Right cardiac atrium (tissue), 5 donors: Measurements from ENCODE around the gene ABTB2. TPM values are rescaled to one million over a fixed set of nuclear protein-coding genes. Genes with fewer than 3 reads are reported as not detected.
A peak's percentile ranks its signal among the peaks of the same experiment; 100 is the strongest.

ENCODE experiments used
- ATAC-seq, 2 donors: fragments of 200-7000 bp; cut with Tn5 transposase; one replicate each; pipeline versions ENCODE4 v1.8.0 to v1.9.1; 2020; ENCODE audit warnings: moderate library complexity in 2 of 2, mild to moderate bottlenecking in 1 of 2
- DNase-seq, 3 donors: peaks; one replicate each; pipeline ENCODE4 v3.0.0-alpha.2; 2020
- H3K27ac ChIP-seq: one replicate; pipeline ENCODE4 v1.5.1; 2013; ENCODE audit warnings: mild to moderate bottlenecking, low read length, control low read depth, moderate library complexity
- H3K27me3 ChIP-seq: one replicate; pipeline ENCODE4 v1.6.1; 2013; ENCODE audit not compliant: control insufficient read depth, insufficient read depth
- H3K4me1 ChIP-seq: one replicate; pipeline ENCODE4 v1.6.1; 2013; ENCODE audit warnings: low read length; ENCODE audit not compliant: control insufficient read depth, insufficient read depth
- H3K4me3 ChIP-seq: one replicate; pipeline ENCODE4 v1.5.1; 2013; ENCODE audit warnings: low read length, control low read depth
- H3K9me3 ChIP-seq: one replicate; pipeline ENCODE4 v1.6.1; 2013; ENCODE audit warnings: low read length; ENCODE audit not compliant: control insufficient read depth
- WGBS: extraction: QIAGEN DNeasy Blood & Tissue Kit; methylation state at CpG from one replicate; pipeline ENCODE4 v1.1.7; 2013; 5-methylcytosine and 5-hydroxymethylcytosine counted together
- intact Hi-C, 4 donors: fragments of 100-400 bp; cut with DNase I; formaldehyde crosslinking; loops; one replicate each; pipeline versions ENCODE4 v1.11.0 to v1.14.0; 2022 to 2023
- polyA plus RNA-seq: library from polyadenylated mRNA; stranded (reverse); fragments of 200-250 nt; gene quantifications from one replicate; pipeline ENCODE4 v1.2.3, GENCODE V29; 2013
- total RNA-seq, 4 donors: library from RNA; stranded (reverse); fragmentation: NEBNext Ultra II Directional; extraction: Animal tissue kit (Norgen Biotek cat#: 25700); gene quantifications; one replicate each; pipeline ENCODE4 v1.2.1, GENCODE V29; 2021
- donor health status: healthy with polysubstance abuse.
- donor health status: DM: no; HTN: yes; CAD: no.
- donor health status: DM: no; HTN: no; CAD: no.
- donor health status: DM: no; HTN: yes; CAD: no; lungs with severe emphysema.
- donor health status: DM: yes; HTN: yes; CAD: no.

Gene ABTB2
- total and polyA plus RNA-seq, 5 donors, result 3.7 to 14.1 (median 10.8) TPM

DNA sequence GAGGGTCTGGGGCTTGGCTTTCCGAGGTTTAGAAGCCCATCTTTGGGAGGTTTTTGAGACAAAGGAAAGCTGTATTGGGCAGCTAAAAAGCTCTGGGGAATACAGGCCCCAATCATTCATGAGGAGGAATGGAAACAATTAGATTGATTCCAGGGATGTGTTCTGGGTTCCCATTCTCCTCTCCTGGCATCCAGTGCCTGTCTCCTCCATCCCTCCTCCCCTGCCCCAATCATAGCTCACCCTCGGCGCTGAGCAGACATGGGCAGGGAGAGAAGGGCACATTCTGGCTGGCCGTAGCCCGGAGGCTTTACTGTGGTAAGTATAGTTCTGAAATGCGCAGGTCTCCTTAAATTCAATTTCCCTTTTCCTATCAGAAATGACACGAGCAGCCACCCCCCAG, 42.4 kb downstream of the ABTB2 start:
- intact Hi-C loops, result no loop called here

DNA sequence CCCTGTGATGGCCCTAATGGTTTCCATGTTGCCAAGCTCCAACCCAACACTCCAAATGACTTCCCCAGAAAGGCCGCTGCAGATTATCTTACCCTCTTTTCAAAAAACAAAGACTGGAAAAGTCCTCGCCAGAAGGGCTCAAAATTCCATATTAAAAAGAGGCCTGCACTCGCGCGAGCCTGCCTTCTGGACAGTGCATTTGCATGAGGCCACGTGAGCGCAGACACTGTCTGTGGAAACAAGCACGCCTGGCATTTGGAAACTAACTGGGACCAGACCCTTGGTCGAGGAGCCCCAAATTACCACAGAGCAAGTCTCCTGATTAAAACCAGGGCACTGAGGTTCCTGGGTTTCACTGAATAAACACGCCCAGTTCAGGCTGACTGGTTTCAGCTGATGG, 42.9 kb downstream of the ABTB2 start:
- 91% methylated on average over 10 of the region's 10 CpGs for WGBS
- ATAC-seq, result no peak
- no peak for DNase-seq
- intact Hi-C loops, result loop anchor here in 1 of 4 donors (5.0 kb wide), 1 partner anchor 42 kb away; the partner anchor contains the start of gene ABTB2
- Histone ChIP-seq H3K4me1 (peaks cover 17% of the 10 kb centered on the region), H3K9me3 (no peaks in the 10 kb centered on the region), H3K4me3 (no peak overlapping the region), H3K27me3 (no peaks in the 10 kb centered on the region), H3K27ac (no peak overlapping the region)

More for the DNA sequence above, 42.4 kb downstream of the ABTB2 start:
- no peaks in the 10 kb centered on the region for H3K9me3 ChIP-seq
- 86% methylated on average over 7 of the region's 7 CpGs for WGBS
- DNase-seq, result no peak
- H3K4me1 ChIP-seq, result peaks cover 17% of the 10 kb centered on the region
- H3K27ac ChIP-seq, result no peak overlapping the region
- H3K27me3 ChIP-seq, result no peaks in the 10 kb centered on the region
- no peak overlapping the region for H3K4me3 ChIP-seq
- no peak for ATAC-seq

DNA sequence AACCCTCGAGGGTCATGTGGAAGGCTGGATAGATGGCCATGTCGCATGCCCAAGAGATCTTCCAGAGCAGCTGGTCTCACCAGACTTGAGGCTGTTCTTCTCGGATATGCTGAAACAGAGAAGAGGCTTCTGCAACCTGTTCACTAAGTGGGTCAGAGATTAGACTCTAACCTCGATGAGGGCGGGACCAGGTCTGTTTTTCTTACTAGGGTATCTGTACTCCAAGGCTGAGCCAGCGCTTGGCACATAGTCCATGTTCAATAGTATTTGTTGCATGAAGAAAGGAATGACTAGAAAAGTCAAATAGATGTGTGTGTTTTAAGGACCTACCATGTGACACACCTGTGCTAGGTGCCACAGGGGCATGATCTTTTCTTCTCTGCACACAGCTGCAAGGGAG, 43.6 kb downstream of the ABTB2 start:
- Histone ChIP-seq H3K27ac (no peak overlapping the region), H3K4me1 (peaks cover 18% of the 10 kb centered on the region), H3K9me3 (no peaks in the 10 kb centered on the region), H3K27me3 (no peaks in the 10 kb centered on the region), H3K4me3 (no peak overlapping the region)
- intact Hi-C loops, result loop anchor here in 1 of 4 donors (5.0 kb wide), 1 partner anchor 43 kb away; the partner anchor contains the start of gene ABTB2
- DNase-seq (no peak), ATAC-seq (no peak)
- WGBS, result 94% methylated on average over 6 of the region's 6 CpGs

DNA sequence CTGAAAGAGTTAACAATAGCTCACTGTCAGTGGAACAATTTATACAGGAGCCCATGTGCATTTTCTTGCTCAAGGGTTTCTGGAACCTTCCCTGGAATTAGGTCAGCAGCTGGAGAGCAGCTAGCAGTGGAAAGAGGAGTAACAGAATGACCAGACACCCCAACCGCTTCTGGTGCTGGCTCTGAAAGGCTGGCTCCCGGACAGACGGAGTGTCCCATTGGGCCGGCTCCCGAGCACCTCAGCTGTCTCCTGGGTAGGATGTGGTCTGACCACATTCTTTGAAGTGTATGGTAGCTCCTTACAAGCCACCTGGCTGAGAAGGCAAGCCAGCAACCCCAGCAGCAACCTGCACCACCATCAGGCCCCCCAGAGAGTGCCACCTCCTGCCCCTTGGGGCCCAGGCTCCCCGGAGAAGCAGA, 44.7 kb downstream of the ABTB2 start:
- peak in 1 of 3 donors; percentile 28 for DNase-seq
- 47% methylated on average over 6 of the region's 6 CpGs for WGBS
- Histone ChIP-seq H3K27ac (no peak overlapping the region), H3K27me3 (no peaks in the 10 kb centered on the region), H3K4me1 (peaks cover 14% of the 10 kb centered on the region), H3K4me3 (no peak overlapping the region), H3K9me3 (no peaks in the 10 kb centered on the region)
- intact Hi-C loops, result loop anchor here in 1 of 4 donors (5.0 kb wide), 1 partner anchor 44 kb away; the partner anchor contains the start of gene ABTB2
- peak in 1 of 2 donors; percentile 25 for ATAC-seq

DNA sequence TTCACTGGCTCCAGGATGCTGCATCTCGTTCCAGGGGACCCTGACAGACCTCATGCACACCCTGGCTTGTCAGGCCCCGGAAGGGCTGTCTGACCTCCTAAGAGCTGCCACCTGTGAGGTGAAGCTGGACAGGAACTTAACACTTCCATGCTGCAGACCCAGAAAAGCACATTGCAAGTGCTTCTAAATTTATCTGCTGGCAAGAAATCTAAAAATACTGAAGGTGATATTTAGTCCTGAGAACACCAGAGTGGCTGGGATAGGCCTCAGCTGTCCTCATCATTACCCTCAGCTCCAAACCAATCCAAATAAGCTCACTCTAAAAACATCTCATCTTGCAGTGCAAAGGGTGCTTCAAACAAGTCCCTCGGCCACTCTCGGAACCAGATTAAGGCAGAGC, 46.7 kb downstream of the ABTB2 start:
- no peaks in the 10 kb centered on the region for H3K27me3 ChIP-seq
- intact Hi-C loops, result loop anchor here in 1 of 4 donors (5.0 kb wide), 1 partner anchor 46 kb away; the partner anchor contains the start of gene ABTB2
- H3K4me1 ChIP-seq, result peaks cover 10% of the 10 kb centered on the region
- DNase-seq (peak in 2 of 3 donors; percentile 73 to 75), ATAC-seq (peak; percentile 87 to 90)
- no peak overlapping the region for H3K4me3 ChIP-seq
- H3K9me3 ChIP-seq, result no peaks in the 10 kb centered on the region
- peak overlapping the region; percentile 62 for H3K27ac ChIP-seq
- WGBS, result 65% methylated on average over 4 of the region's 4 CpGs

DNA sequence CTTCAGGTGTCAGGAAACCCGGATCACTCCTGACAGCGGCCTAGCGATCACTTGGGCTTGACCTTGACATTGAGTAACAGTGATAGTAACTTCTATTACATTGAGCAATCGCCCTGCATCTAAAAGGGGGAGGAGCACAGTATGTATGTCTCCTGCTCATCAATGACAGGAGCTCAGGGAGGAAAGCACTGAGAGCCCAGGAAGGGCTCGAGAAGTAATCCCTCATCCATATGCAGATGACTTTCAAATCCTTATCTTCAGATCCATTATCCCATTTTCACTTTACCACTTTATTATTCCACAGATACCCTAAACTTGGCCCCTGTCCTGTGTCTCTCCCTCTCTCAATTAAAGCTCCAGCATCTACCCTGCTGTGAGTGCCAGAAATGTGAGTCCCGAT, 47.8 kb downstream of the ABTB2 start:
- intact Hi-C loops, result loop anchor here in 1 of 4 donors (5.0 kb wide), 1 partner anchor 47 kb away; the partner anchor contains the start of gene ABTB2
- Histone ChIP-seq H3K9me3 (no peaks in the 10 kb centered on the region), H3K27ac (peak overlapping the region; percentile 62), H3K4me3 (no peak overlapping the region), H3K27me3 (no peaks in the 10 kb centered on the region), H3K4me1 (peaks cover 5% of the 10 kb centered on the region)
- DNase-seq (no peak), ATAC-seq (no peak)
- 63% methylated on average over 6 of the region's 6 CpGs for WGBS

DNA sequence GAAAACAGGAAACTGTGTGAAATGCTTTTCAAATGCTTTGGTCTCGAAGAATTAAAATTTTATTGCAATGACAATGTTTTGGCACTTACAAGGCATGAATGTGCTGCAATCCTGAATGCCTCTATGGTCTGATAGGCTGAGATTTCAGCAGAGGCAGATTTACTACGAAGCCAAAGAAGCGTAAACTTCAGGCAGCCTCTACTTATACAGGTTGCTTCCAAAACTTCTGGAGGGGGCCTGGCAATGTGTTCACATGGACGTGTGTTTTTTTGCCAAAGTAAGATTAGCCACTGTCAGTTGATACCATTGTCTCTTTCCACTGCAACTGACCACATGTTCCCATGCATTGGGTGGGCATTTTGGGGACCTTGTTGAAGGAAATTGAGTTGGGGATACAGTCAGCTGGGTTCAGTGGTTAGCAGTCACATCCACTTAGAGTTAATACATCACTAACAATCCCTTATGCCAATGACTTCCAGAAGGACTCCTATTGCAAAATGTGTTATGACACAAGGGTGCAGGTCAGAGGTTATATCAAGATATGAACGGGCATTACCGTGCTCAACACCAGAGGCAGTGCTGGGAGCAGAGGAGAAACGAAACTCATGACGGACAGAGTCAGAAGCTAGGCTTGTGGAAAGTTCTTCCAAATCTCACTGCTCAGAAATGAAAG, 48.8 kb downstream of the ABTB2 start:
- 48% methylated on average over 8 of the region's 8 CpGs for WGBS
- H3K4me1 ChIP-seq, result peaks cover 5% of the 10 kb centered on the region
- intact Hi-C loops, result no loop called here
- no peaks in the 10 kb centered on the region for H3K27me3 ChIP-seq
- H3K27ac ChIP-seq, result no peak overlapping the region
- no peak overlapping the region for H3K4me3 ChIP-seq
- DNase-seq, result no peak
- ATAC-seq, result no peak
- no peaks in the 10 kb centered on the region for H3K9me3 ChIP-seq

DNA sequence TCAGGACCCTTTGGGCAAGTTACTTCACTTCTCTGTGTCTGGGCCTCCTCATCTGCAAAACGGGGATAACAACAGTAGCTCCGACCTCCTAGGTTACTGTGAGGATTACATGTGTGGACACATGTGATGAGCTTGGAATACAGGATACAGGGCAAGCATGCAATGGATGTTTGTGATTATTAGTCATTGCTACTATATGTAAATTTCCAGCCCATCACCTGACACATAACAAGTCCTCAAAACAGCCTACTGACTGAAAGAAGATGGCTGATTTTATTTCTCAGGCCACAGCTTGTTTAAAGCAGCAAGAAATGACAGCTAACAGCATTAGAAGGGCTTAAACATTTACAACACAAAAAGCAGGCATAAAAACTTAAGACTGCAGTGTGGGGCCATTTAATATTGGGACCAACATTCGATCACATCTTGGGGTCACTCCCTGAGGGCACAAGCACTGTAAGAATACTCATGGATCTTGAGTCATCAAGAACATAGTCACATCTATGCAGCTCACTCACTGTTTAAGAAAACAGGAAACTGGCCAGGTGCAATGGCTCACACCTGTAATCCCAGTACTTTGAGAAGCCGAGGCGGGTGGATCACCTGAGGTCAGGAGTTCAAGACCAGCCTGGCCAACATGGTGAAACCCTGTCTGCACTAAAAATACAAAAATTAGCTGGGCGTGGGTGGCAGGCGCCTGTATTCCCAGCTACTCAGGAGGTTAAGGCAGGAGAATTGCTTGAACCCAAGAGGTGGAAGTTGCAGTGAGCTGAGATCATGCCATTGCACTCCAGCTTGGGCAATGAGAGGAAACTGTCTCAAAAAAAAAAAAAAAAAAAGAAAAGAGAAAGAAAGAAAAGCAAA, 49.5 kb downstream of the ABTB2 start:
- H3K27me3 ChIP-seq, result no peaks in the 10 kb centered on the region
- intact Hi-C loops, result no loop called here

DNA sequence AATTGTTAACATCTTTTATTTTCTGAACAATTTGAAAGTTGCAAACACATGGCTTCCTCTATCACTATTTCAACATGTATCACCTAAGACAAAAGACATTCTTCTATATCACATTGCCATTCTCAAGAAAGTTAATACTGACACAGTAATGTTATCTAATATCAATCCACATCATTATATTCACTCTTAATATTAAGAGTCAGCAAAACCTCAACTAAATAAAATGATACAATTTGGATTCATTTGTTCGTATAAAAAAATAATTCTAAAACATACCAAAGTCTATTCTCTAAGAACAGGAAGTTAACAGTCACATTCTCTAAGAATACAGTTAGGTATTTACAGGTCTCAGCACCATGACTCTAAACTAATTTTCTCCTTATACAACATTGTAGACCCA, 52.0 kb downstream of the ABTB2 start:
- WGBS, result 84% methylated on average over 1 of the region's 1 CpG
- H3K27me3 ChIP-seq, result no peaks in the 10 kb centered on the region

More for the DNA sequence above, 49.5 kb downstream of the ABTB2 start:
- Histone ChIP-seq H3K4me1 (peaks cover 5% of the 10 kb centered on the region), H3K4me3 (no peak overlapping the region), H3K9me3 (no peaks in the 10 kb centered on the region), H3K27ac (no peak overlapping the region)
- 86% methylated on average over 7 of the region's 7 CpGs for WGBS
- DNase-seq, result no peak
- ATAC-seq, result no peak

DNA sequence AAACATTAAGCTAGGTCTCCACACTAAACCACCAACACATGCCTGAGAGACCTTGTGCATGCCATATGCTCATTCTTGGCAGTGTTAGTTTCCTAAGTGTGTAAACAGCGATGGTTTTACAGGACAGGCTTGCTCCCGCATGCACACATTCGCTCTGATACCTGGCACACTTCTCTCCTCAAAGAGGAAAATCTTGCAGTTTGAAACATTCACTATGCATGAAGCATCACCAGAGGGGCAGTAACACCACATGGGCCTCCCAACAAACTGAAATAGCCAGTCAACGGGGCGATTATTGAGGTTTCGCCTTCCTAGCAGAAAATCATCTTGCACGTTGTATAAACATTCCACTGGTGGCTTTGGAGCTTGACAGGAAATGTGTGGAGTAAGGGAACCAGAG, 52.6 kb downstream of the ABTB2 start:
- Histone ChIP-seq H3K4me3 (no peak overlapping the region), H3K27me3 (no peaks in the 10 kb centered on the region), H3K9me3 (no peaks in the 10 kb centered on the region), H3K4me1 (peaks cover 9% of the 10 kb centered on the region), H3K27ac (no peak overlapping the region)
- WGBS, result 88% methylated on average over 7 of the region's 7 CpGs
- ATAC-seq (no peak), DNase-seq (no peak)
- intact Hi-C loops, result no loop called here

More for the DNA sequence above, 52.0 kb downstream of the ABTB2 start:
- DNase-seq (no peak), ATAC-seq (no peak)
- intact Hi-C loops, result no loop called here
- Histone ChIP-seq H3K4me1 (peaks cover 11% of the 10 kb centered on the region), H3K27ac (no peak overlapping the region), H3K4me3 (no peak overlapping the region), H3K9me3 (no peaks in the 10 kb centered on the region)

DNA sequence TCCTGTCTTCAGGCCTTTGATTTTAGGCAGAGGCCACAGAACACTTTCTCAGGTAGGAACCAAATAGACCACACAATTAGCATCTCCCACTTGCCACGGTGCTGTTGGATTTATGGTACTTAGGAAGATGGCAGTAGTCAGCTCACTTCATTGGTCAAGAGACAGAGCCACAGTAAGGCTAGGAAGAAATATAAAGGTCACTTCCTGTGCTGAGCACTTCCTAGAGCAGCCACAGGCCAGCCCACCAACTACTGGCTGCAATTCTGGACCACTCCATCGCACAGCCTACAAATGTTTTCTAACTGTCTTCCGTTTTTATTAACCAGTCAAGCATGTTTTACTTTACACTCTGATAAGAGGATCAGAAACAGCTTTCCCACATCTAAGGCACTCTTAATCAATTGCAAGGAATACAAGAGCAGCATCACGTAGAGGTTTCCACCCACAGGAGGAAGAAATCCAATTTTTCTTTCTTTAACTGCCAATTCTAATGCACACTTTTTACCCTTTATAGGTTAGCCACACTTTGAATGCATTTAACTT, 54.7 kb downstream of the ABTB2 start:
- no peak overlapping the region for H3K4me3 ChIP-seq
- H3K27ac ChIP-seq, result no peak overlapping the region
- no peaks in the 10 kb centered on the region for H3K27me3 ChIP-seq
- ATAC-seq (no peak), DNase-seq (no peak)
- peaks cover 8% of the 10 kb centered on the region for H3K4me1 ChIP-seq
- 62% methylated on average over 4 of the region's 4 CpGs for WGBS
- intact Hi-C loops, result no loop called here
- no peaks in the 10 kb centered on the region for H3K9me3 ChIP-seq
